Left kidney (tissue), 2 donors: ENCODE measurements around the gene PPIP5K1. TPM values are rescaled to one million over a fixed set of nuclear protein-coding genes. Genes with fewer than 3 reads are reported as not detected.
A peak's percentile ranks its signal among the peaks of the same experiment; 100 is the strongest.
"Not testable (repeated sequence)": the region's sequence is repeated elsewhere in the genome, so short reads cannot be mapped to it uniquely, and the experiment has no call there.

Experiments
- DNase-seq: peaks from one replicate; pipeline ENCODE4 v3.0.0-alpha.2; 2013
- polyA plus RNA-seq: library from polyadenylated mRNA; unstranded; fragments of 120-200 nt; gene quantifications from one replicate; pipeline ENCODE4 v1.2.1, GENCODE V29; 2013; ENCODE audit not compliant: insufficient read length

Gene PPIP5K1
- polyA plus RNA-seq, 1 donor, result 37.2 TPM

DNA sequence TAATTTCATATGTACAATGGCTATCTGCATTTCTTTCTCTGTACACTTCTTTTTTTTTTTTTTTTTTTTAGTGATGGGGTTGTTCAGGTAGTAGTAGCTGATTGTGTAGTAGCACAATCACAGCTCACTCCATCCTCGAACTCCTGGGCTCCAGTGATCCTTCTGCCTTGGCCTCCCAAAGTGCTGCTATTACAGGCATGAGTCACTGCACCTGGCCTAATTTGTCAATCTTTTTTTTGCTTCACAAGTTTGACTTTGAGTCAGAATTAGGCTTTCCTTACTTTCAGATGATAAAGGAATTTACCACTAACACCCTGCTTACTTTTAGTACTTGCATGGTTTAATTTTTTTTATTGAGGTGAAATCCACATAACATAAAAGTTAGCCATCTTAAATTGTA lies 44.6 kb downstream of the PPIP5K1 start:
- DNase-seq, result no peak

DNA sequence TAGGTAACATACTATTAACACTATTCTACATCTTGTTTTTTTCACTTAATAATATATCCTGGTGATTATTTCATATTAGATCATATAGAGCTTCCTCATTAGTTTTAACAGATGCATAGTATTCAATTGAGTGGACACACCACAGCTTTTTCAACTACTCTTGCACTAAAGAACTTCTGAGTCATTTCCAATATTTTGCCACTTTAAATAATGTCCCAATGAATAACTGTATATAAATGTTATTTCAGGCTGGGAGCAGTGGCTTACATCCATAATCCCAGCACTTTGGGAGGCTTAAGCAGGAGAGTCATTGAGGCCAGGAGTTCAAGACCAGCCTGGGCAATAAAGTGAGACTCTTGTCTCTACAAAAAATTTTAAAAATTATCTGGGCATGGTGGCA lies 45.7 kb downstream of the PPIP5K1 start:
- DNase-seq, result no peak

DNA sequence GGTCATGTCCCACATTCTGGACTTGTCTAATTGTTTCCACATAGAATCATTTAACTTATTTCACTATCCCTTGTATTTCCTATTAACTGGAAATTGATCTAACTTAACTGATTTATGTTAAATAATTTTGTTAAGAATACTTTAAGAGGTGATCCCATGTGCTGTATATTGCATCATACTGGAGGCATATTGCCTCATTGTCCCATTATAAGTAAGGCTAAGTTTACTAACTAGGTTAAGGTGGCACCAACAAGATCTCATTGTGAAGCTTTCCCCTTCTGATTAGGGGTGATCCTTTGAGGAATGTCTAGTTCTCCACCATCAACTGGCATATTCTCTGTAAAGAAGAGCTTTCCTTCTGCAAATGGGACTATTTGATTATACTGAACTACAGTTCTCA lies 48.2 kb downstream of the PPIP5K1 start:
- no peak for DNase-seq

DNA sequence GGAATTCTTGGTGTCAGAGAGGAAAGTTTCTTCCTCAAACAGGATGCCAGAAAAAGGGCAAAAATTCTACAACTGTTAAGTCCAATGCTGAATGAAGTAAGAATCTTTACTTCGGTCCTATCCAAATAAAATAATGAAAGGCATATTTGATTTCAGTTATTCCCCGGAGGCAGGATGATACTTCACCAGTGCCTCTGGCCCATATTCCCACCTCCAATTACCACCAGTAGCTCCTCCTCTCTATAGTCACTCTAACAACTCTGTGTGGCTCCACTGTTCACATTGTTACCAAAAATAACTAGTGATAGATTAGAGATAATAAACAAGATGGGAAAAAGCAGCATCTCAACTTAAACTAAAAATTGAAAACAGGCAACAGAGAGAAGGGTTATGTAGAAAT lies 51.9 kb downstream of the PPIP5K1 start:
- DNase-seq, result no peak

DNA sequence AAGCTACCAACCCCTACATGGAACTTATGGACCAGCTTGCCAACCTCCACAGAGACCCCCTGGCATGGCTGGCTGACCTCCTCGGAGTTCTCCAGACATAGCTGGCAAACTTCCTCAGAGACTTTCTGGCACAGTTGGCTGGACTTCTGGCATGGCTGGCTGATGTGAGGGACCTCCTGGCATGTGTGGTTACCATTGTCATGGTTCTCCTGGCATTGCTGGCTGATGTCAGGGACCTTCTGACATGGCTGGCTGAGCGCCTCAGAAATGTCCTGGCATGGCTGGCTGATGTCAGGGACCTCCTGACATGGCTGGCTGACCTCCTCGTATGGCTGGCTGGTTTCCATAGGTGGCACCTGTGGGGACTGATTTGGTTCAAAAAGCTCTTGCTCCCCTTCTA lies 55.1 kb downstream of the PPIP5K1 start:
- DNase-seq, result no peak

DNA sequence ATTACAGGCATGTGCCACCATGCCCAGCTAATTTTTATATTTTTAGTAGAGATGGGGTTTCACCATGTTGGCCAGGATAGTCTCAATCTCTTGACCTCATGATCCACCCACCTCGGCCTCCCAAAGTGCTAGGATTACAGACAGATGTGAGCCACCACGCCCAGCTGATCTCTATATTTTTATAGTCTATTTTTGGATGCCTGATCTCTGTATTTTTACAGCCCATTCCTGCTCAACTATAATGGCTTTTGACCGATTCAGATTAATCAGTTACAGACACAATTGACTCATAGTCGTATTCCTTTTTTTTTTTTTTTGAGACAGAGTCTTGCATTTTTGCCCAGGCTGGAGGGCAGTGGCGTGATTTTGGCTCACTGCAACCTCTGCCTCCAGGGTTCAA lies 57.2 kb downstream of the PPIP5K1 start:
- DNase-seq, result not testable (repeated sequence)

DNA sequence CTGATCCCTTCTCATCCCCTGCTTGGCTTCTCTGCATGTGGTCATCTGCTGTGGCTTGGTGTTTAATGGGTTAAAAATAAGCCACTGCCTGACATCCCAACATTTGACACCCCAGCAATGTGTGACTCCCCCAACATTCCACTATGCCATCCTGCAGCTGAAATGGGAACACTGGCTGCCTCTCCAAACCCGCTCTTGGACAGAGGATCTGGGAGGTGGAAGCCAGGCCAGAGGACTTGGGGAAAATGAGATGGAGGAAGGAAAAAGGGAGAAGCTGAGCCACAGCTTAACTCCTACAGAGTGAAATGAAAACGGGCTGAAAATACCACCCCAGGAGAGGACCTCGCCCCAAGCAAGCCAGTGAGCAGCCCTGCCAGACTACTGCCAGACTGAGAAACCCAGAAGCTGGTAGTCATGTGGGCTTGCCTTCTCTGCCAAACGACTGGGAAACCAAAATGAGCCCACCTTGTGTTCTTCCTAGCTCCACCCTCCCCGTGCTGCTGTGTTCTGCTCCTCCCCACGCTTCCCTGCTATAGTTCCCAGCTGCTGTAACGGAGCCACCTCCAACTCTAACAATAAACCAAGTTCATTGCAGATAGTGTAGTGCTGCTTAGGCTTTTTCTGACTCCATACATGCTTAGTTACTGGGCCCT lies 58.9 kb downstream of the PPIP5K1 start:
- peak; percentile 50 for DNase-seq

DNA sequence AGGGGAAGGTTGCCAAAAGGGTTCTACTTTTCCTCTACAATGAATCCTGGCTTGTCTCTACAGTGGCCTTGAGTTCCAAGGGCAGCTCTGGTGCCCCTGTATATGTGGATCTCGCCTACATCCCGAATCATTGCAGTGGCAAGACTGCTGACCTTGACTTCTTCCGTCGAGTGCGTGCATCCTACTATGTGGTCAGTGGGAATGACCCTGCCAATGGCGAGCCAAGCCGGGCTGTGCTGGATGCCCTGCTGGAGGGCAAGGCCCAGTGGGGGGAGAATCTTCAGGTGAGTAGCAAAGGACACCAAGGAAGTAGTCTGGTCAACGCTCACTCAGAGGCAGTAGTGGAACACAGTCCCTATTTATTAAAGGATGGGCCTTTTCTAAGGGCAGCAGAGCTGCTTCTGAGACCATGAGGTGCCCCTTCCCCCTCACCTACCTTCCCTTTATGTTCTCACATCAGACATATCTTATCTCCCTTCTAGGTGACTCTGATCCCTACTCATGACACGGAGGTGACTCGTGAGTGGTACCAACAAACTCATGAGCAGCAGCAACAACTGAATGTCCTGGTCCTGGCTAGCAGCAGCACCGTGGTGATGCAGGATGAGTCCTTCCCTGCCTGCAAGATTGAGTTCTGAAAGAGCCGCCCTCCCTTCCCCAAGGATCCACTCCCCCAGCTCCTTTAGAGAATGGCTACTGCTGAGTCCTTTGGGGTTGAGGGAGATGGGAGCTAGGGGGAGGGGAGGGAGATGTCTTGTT lies 60.2 kb downstream of the PPIP5K1 start:
- DNase-seq, result no peak

DNA sequence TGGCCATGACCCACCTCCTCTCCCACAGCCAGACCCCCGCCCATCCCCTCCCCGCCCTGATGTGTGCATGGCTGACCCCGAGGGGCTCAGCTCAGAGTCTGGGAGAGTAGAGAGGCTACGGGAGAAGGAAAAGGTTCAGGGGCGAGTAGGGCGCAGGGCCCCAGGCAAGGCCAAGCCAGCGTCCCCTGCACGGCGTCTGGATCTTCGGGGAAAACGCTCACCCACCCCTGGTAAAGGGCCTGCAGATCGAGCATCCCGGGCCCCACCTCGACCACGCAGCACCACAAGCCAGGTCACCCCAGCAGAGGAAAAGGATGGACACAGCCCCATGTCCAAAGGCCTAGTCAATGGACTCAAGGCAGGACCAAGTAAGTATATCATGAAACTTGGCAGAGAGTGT lies 60.9 kb downstream of the PPIP5K1 start:
- no peak for DNase-seq

DNA sequence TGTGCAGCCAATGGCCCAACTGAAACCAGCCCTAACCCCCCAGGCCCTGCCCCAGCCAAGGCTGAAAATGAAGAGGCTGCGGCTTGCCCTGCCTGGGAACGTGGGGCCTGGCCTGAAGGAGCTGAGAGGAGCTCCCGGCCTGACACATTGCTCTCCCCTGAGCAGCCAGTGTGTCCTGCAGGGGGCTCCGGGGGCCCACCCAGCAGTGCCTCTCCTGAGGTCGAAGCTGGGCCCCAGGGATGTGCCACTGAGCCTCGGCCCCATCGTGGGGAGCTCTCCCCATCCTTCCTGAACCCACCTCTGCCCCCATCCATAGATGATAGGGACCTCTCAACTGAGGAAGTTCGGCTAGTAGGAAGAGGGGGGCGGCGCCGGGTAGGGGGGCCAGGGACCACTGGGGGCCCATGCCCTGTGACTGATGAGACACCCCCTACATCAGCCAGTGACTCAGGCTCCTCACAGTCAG lies 61.4 kb downstream of the PPIP5K1 start:
- no peak for DNase-seq

DNA sequence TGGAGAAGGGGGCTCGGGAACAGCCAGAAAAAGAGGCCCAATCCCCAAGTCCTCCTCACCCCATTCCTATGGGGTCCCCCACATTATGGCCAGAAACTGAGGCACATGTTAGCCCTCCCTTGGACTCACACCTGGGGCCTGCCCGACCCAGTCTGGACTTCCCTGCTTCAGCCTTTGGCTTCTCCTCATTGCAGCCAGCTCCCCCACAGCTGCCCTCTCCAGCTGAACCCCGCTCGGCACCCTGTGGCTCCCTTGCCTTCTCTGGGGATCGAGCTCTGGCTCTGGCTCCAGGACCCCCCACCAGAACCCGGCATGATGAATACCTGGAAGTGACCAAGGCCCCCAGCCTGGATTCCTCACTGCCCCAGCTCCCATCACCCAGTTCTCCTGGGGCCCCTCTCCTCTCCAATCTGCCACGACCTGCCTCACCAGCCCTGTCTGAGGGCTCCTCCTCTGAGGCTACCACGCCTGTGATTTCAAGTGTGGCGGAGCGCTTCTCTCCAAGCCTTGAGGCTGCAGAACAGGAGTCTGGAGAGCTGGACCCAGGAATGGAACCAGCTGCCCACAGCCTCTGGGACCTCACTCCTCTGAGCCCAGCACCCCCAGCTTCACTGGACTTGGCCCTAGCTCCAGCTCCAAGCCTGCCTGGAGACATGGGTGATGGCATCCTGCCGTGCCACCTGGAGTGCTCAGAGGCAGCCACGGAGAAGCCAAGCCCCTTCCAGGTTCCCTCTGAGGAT lies 62.0 kb downstream of the PPIP5K1 start:
- no peak for DNase-seq

DNA sequence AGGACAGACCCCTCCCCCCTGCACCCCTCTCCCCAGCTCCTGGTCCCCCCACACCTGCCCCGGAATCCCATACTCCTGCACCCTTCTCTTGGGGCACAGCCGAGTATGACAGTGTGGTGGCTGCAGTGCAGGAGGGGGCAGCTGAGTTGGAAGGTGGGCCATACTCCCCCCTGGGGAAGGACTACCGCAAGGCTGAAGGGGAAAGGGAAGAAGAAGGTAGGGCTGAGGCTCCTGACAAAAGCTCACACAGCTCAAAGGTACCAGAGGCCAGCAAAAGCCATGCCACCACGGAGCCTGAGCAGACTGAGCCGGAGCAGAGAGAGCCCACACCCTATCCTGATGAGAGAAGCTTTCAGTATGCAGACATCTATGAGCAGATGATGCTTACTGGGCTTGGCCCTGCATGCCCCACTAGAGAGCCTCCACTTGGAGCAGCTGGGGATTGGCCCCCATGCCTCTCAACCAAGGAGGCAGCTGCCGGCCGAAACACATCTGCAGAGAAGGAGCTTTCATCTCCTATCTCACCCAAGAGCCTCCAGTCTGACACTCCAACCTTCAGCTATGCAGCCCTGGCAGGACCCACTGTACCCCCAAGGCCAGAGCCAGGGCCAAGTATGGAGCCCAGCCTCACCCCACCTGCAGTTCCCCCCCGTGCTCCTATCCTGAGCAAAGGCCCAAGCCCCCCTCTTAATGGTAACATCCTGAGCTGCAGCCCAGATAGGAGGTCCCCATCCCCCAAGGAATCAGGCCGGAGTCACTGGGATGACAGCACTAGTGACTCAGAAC lies 62.8 kb downstream of the PPIP5K1 start:
- DNase-seq, result no peak

DNA sequence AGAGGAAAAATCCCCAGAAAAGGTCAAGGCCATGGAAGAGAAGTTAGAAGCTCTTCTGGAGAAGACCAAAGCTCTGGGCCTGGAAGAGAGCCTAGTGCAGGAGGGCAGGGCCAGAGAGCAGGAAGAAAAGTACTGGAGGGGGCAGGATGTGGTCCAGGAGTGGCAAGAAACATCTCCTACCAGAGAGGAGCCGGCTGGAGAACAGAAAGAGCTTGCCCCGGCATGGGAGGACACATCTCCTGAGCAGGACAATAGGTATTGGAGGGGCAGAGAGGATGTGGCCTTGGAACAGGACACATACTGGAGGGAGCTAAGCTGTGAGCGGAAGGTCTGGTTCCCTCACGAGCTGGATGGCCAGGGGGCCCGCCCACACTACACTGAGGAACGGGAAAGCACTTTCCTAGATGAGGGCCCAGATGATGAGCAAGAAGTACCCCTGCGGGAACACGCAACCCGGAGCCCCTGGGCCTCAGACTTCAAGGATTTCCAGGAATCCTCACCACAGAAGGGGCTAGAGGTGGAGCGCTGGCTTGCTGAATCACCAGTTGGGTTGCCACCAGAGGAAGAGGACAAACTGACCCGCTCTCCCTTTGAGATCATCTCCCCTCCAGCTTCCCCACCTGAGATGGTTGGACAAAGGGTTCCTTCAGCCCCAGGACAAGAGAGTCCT lies 63.6 kb downstream of the PPIP5K1 start:
- no peak for DNase-seq

DNA sequence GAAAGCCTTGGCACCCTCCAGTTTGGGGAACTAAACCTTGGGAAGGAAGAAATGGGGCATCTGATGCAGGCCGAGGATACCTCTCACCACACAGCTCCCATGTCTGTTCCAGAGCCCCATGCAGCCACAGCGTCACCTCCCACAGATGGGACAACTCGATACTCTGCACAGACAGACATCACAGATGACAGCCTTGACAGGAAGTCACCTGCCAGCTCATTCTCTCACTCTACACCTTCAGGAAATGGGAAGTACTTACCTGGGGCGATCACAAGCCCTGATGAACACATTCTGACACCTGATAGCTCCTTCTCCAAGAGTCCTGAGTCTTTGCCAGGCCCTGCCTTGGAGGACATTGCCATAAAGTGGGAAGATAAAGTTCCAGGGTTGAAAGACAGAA lies 64.9 kb downstream of the PPIP5K1 start:
- no peak for DNase-seq

DNA sequence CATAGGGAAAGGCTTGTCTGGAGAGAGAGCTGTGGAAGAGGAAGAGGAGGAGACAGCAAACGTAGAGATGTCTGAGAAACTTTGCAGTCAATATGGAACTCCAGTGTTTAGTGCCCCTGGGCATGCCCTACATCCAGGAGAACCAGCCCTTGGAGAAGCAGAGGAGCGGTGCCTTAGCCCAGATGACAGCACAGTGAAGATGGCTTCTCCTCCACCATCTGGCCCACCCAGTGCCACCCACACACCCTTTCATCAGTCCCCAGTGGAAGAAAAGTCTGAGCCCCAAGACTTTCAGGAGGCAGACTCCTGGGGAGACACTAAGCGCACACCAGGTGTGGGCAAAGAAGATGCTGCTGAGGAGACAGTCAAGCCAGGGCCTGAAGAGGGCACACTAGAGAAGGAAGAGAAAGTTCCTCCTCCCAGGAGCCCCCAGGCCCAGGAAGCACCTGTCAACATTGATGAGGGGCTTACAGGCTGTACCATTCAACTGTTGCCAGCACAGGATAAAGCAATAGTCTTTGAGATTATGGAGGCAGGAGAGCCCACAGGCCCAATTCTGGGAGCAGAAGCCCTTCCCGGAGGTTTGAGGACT lies 65.7 kb downstream of the PPIP5K1 start:
- no peak for DNase-seq

DNA sequence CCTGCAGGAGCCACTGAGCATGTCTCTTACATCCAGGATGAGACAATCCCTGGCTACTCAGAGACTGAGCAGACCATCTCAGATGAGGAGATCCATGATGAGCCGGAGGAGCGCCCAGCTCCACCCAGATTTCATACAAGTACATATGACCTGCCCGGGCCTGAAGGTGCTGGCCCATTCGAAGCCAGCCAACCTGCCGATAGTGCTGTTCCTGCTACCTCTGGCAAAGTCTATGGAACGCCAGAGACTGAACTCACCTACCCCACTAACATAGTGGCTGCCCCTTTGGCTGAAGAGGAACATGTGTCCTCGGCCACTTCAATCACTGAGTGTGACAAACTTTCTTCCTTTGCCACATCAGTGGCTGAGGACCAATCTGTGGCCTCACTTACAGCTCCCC lies 66.4 kb downstream of the PPIP5K1 start:
- no peak for DNase-seq

DNA sequence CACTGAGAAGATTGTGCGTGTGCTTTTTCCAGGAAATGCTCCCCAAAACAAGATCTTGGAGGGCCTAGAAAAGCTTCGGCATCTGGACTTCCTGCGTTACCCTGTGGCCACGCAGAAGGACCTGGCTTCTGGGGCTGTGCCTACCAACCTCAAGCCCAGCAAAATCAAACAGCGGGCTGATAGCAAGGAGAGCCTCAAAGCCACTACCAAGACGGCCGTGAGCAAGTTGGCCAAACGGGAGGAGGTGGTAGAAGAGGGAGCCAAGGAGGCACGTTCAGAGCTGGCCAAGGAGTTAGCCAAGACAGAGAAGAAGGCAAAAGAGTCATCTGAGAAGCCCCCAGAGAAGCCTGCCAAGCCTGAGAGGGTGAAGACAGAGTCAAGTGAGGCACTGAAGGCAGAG lies 67.8 kb downstream of the PPIP5K1 start:
- no peak for DNase-seq

DNA sequence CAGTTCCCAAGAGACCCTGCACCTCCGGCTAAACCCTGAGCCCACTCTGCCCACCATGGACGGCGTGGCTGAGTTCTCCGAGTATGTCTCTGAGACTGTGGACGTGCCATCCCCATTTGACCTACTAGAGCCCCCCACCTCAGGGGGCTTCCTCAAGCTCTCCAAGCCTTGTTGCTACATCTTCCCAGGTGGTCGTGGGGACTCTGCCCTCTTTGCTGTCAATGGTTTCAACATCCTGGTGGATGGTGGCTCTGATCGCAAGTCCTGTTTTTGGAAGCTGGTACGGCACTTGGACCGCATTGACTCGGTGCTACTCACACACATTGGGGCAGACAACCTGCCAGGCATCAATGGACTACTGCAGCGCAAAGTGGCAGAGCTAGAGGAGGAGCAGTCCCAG lies 68.6 kb downstream of the PPIP5K1 start:
- no peak for DNase-seq

DNA sequence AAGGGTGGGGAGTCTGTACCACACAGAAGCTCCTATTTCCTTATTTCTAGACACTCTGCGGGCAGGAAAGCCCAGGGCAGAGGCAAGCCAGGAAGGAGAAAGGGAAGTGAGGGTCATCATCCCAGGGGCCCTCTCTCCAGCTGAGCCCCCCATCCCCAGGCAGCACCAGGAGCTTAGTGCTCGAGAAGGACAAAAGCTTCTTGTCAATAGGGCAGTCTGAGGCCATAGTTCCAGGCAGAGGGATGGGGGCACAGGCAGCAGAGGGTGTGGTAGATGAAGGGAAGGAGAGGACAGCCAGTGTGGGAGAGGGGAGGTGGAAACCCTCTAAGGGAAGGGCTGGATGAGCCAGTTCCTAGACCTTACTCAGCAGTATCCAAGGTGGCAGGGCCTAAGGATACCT lies 69.9 kb downstream of the PPIP5K1 start:
- no peak for DNase-seq

DNA sequence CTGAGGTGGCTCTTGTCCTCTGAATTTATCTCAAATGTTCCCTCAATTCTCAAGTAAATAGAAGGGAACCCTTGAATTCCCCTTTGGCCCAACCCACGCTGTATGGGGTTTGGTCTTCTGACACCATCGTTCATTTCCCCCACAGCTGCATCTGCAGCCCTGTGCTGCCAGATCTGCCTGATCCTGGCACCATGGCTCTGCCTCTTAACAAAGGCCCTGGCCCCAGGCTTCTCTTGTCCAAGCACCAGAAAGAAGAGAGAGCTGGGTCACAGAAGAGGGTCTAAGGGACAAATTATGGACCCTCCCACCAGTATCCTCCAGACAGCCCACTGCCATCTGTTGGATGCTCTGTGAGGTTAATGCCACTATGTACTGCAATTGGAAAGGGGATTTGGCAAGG lies 70.8 kb downstream of the PPIP5K1 start:
- DNase-seq, result no peak

DNA sequence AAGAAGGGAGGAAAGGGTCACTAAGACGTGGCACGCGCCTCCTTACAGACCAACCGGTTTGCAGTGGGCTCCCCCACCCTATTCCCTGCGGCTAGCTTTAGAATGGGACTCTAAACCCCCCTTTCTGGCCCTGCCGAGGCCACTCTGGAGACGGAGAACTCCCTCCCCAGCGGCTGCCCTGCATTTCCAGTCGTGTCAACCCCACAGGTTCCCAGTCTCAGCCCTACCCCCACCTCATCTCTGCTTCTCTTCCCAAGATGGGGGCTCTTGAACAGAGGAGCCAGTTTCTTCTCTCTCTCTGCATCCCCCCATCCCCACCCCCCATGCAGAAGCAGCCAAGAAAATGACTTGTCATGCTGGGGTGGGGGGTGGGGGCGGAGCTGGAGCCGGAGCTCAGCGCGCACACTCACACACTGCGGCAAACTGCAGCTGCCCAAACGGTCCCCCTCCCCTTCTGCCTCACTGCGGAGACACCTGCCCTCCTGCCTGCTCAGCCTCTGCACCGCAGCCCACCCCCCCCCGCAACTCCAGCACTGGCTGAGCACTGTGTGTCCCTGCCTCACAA lies 71.7 kb downstream of the PPIP5K1 start:
- peak; percentile 33 for DNase-seq
